Epidermal melanocyte (primary cell): ENCODE results near the gene MYH13.

Source experiments
- DNase-seq: peaks from one replicate; pipeline ENCODE4 v3.0.0; 2011; ENCODE audit warnings: low spot score; ENCODE audit not compliant: insufficient read length

MYH13 gene

GRCh38 chr17:10349403-10349802, 23.4 kb downstream of the MYH13 start:
- DNase-seq: no peak

- no peak for DNase-seq
Observed at GRCh38 chr17:10344816-10345215, 28.0 kb downstream of the MYH13 start.

- DNase-seq: no peak
Observed at GRCh38 chr17:10339051-10339450, 33.8 kb downstream of the MYH13 start.

- peak; percentile 25 for DNase-seq
Observed at GRCh38 chr17:10337976-10338375, 34.8 kb downstream of the MYH13 start.

- DNase-seq: no peak
Observed at GRCh38 chr17:10337136-10337535, 35.7 kb downstream of the MYH13 start.

- DNase-seq: no peak
Observed at GRCh38 chr17:10336393-10336792, 36.4 kb downstream of the MYH13 start.

- DNase-seq: no peak
Observed at GRCh38 chr17:10332515-10332914, 40.3 kb downstream of the MYH13 start.

GRCh38 chr17:10328971-10329923, 43.6 kb downstream of the MYH13 start:
- DNase-seq: no peak

- DNase-seq: no peak
Observed at GRCh38 chr17:10328206-10328605, 44.6 kb downstream of the MYH13 start.

- DNase-seq: peak; percentile 79
Observed at GRCh38 chr17:10327640-10328039, 45.2 kb downstream of the MYH13 start.

GRCh38 chr17:10325031-10325695, 47.6 kb downstream of the MYH13 start:
- no peak for DNase-seq

- no peak for DNase-seq
Observed at GRCh38 chr17:10323812-10324610, 48.8 kb downstream of the MYH13 start.

- DNase-seq: no peak
Observed at GRCh38 chr17:10318535-10318934, 54.3 kb downstream of the MYH13 start.

GRCh38 chr17:10317543-10317834, 55.3 kb downstream of the MYH13 start:
- DNase-seq: no peak

GRCh38 chr17:10316801-10317542, 55.8 kb downstream of the MYH13 start:
- no peak for DNase-seq

- DNase-seq: no peak
Observed at GRCh38 chr17:10314329-10314728, 58.5 kb downstream of the MYH13 start.

GRCh38 chr17:10313037-10313672, 59.7 kb downstream of the MYH13 start:
- no peak for DNase-seq

- DNase-seq: no peak
Observed at GRCh38 chr17:10311131-10311530, 61.7 kb downstream of the MYH13 start.

- DNase-seq: no peak
Observed at GRCh38 chr17:10309003-10309974, 63.5 kb downstream of the MYH13 start.

GRCh38 chr17:10306585-10306984, 66.2 kb downstream of the MYH13 start:
- no peak for DNase-seq
